HG02642 (cell line): Measurements from ENCODE around the gene GOLGA2.

Experiments used
- ATAC-seq: cut with Tn5 transposase; IDR thresholded peaks from one replicate; pipeline ENCODE4 v1.9.1; 2021; ENCODE audit warnings: mild to moderate bottlenecking; ENCODE audit not compliant: unreplicated experiment, poor library complexity

The GOLGA2 gene

DNA sequence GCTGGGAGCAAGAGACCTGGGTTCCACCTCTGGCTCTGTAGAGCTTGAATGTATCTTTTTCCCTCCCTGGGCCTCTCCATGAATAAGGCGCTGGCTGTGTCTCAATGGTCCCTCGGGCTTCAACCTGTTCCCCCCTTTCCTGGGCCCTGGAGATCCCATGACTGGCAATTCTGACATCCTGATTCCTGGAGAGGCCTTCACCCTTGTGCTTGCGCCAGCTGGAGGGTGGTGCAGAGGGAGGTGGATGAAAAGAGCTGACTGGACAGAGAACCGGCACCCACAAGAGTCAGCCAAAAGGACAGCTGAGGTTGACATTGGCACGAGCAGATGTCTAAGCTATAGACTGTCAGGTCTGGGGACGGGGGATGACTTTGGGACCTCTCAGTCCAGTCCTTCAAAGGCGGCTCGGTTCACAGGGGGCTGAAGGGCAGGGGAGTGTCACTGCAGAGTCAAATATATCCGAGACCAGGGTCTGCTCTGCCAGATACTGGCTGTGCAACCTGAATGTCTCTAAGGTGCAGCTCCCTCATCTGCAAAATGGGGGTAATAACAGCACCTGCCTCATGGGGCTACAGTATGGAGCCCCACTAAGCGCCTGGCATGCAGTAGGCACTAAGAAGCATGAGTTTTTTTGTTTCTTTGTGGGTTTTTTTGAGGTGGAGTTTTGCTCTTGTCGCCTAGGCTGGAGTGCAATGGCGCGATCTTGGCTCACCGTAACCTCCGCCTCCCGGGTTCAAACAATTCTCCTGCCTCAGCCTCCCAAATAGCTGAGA, 58.8 kb downstream of the GOLGA2 start:
- ATAC-seq, result no peak

DNA sequence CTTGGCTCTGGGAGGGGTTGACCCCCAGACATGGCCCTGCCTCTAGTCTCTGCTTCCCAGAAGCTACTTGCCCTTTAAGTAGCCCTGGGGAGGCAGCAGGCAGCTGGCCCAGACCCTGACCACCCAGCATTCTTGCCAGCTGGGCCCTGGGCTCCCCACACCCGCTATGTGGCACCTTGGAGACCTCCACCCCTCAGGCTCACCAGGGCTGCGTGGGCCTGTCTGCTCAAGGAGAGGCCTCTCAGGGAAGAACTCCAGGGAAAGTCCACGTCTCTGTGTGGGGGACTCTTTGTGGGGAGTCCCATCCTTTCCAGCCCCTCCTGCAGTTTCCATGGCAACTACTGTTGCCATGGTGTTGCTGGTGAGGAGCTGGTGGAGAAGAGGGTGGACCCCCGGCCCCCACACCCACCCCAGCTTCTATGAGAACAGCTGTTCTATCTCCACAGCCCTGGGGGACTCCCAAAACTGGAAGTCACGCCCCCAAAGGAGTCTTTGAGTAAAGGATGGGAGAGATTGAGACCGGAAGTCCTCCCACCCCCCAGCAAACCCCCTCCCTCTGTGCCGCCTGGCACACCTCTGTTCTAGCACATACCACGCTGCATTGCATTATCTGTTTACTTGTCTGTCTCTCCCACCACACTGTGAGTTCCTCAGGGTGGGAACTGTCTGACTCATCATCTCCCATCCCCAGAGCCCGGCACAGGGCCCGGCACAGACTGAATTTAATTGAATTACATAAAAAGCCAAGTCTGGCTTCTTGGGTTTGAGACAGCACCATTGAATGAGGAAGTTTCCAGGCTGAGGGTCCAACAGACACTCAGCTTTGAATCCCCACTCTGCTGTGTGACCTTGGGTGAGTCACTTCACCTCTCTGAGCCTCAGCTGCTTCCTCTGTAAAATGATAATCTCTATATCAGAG, 60.1 kb downstream of the GOLGA2 start:
- no peak for ATAC-seq

DNA sequence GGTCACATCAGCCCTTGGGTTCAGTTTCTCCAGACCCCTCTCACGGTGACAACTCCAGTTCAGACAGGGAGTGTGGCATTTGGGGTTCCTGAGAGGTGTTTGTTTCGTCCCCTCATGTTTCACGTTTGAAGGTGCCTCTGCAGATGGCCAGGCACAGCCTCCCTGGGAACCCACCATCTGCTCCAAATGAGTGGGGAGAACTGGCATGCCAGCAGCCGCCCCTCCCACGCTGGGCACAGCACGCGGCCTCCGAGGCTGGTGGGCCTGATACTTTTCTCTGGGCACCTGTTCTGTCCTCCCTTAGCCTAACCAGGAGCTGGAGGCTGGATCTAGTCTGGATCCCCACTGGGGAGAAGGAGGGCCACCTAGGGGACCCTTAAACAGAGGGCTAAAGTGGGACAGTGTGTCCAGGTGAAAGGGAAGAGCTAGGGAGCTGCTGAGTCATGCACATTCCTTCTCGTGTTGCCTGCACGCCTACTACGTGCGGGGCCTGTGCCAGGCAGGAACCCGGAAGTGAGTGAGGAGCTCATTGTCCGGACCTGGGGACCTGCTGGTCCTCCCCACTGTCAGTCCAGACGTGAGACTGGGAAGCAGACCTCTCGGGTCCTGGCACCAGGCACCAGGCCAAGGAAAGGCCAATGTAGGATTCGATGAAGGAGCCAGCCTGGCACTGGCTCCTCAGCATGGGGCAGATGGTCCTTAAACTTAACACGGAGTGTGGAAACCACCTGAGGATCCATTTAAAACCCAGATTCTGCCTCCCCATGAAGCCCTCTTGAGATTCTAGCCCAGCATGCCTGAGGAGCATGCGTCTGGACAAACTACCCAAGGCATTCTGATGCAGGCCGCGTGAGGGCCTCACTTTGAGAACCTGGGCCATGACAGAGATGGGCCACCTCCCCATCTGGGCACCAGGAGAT, 61.0 kb downstream of the GOLGA2 start:
- no peak for ATAC-seq

DNA sequence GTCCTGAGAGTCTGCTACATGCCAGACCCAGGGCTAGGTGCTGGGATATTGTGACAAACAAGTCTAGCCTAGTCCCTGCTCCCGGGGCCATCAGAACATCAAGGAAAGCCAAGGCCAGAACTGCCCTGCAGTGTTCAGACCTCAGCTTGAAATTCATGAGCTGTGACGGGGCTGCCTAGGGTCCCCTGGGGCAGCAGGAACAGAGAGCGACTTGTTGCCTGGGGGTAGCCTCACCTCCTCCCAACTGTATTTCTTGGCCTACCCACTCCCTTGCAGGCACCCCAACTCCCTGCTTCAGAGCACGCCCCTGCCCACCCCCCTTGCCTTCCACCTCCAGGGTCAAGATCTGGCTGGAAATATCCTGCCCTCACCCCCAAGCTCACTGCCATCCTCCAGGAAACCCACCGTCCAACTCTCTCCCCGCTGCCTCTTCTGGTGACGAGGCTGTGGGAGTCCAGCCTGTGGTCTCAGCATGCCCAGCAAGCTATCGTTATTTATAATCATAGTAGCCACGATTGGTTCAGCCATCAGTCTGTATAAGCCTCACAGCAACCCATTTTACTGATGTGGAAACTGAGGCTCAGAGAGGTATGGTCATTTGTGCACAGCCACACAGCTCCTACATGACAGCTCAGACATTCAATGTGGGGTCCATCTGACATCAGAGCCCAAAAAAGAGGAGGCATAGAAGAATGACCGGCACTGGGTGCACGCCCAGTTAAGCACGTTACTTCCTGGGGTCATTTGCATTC, 61.9 kb downstream of the GOLGA2 start:
- ATAC-seq, result no peak

DNA sequence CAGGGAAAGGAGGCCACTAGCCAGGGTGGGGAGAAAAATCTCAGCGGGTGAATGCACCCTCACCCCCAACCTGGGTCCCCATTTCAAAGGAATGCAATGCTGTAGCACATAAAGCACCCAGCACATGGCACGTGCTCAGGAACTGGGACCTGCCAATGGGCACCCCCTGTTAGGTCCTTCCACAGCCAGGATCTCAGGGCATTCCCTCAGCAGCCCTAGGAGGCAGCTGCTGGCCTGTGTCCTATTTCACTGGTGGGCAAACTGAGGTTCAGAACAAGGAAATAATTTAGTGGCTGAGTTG, 63.9 kb downstream of the GOLGA2 start:
- no peak for ATAC-seq

DNA sequence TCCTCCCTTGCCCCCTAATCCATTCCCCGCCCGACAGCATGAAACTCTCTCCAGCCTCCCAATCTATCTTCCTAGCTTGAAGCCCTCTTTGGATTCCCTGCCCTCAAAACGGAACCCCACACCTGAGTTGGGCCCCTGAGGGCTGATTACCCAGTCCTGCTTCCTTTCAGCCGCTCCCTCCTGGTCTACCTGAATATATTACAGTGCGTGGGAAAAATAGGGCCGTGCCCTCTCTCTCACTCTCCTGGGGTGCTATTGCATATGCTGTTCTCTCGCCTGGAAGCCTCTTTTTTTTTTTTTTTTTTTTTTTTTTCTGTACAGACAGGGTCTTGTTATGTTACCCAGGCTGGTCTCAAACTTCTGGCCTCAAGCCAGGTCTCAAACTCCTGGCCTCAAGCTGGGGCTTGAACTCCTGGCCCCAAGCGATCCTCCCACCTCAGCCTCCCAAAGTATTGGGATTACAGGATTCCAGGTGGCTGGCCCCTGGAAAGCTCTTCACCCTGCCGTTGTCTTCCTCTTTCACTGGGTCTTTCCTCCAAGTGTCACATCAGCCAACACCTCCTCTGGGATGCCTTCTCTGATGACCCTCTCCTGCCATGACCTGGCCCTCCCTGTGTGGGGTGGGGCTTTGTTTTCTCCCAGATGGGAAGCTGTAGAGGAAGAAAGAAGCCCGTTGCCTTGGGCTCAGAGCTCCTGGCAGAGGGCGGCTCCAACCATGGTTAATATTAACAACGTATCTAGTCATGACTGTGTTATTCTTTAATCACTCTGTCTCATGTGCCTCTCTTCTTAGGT, 64.4 kb downstream of the GOLGA2 start:
- no peak for ATAC-seq

DNA sequence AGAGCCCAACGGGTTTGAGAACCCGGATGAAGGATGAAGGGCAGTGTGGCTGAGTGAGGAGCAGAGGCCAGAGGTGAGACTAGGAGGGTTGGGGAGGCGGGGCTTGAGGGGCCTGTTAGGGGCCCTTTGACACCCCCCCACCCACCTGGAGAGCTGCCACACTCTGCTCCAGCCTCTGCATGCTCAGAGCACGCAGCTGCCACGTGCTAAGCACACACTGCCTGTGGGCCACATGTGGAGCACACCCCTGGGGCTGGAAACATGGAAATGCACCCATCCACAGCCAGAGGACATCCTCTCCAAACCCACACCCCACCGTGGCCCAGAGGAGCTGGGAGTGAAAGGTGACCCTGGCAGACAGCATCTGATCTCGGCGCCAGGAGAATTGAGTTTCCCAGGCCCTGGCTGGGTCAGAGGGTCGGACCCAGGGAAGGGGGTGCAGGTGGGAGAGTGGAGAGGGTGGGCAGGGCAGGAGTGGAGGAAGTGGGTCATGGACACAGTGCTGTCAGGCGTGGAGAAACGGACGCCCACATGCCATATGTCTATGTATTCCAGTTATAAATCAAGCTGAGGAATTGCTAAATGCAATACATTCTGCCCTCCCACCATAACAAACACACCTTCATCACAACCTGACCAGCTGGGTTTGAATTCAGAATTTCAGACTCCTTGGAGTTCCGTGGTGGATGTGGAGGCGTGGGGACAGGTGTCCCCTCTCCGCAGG, 66.7 kb downstream of the GOLGA2 start:
- no peak for ATAC-seq

DNA sequence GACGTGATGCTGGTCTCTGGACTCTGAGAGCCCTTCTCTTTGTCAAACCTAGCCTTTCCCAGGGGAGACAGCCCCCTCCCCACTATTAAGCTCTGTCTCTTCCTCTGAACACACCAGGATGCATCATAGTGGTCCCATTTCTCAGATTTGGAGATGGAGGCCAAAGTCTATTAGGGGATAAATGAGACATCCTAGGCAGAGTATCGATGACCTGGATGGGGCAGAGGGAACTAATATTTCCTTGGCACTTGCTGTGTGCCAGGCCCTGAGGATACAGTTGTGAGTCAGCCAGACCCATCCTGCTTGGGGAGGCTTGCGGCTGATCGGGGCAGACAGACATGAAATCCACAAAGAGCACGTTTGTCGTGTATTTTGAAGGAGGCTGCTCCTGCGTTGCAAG, 67.4 kb downstream of the GOLGA2 start:
- ATAC-seq, result no peak

DNA sequence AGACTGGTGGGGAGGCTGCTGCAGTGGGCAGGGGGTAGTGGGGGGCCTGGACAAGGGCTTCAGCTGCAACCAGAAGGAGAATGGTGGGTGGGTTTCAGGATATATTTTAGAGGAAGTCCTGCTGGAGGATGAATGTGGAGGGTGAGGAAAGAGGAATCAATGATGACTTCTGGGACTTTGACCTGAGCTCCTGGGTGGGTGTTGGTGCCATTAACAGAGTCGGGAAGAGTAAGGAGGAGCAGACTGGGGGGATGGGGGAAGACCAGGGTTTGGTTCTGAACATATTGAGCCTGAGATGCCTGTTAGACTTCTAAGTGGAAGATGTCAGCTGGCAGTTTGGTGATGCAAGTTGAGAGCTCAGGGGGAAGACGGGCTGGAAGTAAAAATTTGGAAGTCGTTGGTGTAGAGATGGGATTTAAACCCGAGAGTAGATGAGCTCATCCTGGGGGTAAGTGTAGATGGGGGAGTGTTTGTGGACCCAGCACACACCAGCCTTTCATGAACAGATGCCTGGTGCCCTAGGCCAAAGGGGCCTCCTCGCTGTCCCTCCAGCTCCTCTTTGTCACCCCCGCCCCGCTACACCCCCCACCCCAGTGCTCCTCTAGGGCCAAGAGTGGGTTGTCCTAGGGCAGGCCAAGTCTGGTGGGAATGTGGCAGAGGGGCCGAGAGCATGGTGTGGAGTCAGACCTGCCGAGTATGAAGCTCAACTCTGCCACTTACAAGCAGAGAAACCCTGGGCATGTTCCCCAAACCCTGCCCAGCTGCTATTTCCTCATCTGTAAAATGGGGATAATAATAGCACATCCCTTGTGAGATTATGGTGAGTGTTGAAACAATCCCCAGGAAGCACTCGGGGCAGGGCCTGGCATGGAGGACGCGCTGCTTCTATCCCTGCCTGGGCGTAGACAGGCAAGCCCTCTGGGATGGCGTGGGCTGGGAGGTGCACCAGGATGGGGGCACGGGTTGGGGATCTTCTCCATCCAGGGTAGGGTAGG, 68.6 kb downstream of the GOLGA2 start:
- ATAC-seq, result no peak

DNA sequence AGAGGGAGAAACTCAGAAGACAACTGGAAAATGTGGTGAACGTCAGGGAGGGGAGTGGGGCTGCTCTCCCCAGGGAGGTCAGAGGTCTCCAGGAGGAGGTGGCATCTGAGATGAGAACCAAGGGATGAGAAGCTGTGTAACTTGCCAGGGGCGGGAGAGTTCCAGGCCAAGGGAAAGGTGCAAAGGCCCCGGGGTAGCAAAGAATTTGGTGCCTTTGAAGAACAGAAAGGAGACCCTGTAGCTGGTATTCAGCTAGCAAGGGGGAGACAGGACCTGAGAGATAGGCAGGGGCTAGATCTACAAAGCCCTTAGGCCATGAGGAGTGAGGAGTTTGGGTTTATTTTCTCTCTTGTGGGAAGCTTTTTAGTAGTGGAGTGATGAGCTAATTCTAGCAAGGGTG, 69.3 kb downstream of the GOLGA2 start:
- no peak for ATAC-seq
